ENCODE measurements around the gene APOO.

Gene APOO

GRCh38 chrX:23851544-23851943 is 56.2 kb downstream of the APOO start:
- no peaks in the 10 kb centered on the region for H3K27me3 Mint-ChIP-seq
- no peaks in the 10 kb centered on the region for H3K4me1 Mint-ChIP-seq
- ATAC-seq (replicated peaks; ENCODE audit: extremely low read depth, poor library complexity, severe bottlenecking) (no peak), DNase-seq (ENCODE audit: low spot score in 2 of 2) (no peak)
- H3K36me3 Mint-ChIP-seq (ENCODE audit: insufficient read depth): no peaks in the 10 kb centered on the region
- H3K4me3 Mint-ChIP-seq: no peak overlapping the region
- no peak overlapping the region for H3K27ac Mint-ChIP-seq (ENCODE audit: low read depth)
- no peaks in the 10 kb centered on the region for H3K9me3 Mint-ChIP-seq

GRCh38 chrX:23849241-23849640 is 58.5 kb downstream of the APOO start:
- DNase-seq (ENCODE audit: low spot score in 2 of 2) (no peak), ATAC-seq (replicated peaks; ENCODE audit: extremely low read depth, poor library complexity, severe bottlenecking) (no peak)
- no peaks in the 10 kb centered on the region for H3K4me1 Mint-ChIP-seq
- H3K27ac Mint-ChIP-seq (ENCODE audit: low read depth): no peak overlapping the region
- no peaks in the 10 kb centered on the region for H3K27me3 Mint-ChIP-seq
- H3K9me3 Mint-ChIP-seq: no peaks in the 10 kb centered on the region
- H3K36me3 Mint-ChIP-seq (ENCODE audit: insufficient read depth): no peaks in the 10 kb centered on the region
- no peak overlapping the region for H3K4me3 Mint-ChIP-seq

GRCh38 chrX:23845351-23845817 is 62.4 kb downstream of the APOO start:
- Mint-ChIP-seq H3K9me3 (no peaks in the 10 kb centered on the region), H3K4me1 (no peaks in the 10 kb centered on the region), H3K27ac (ENCODE audit: low read depth) (no peak overlapping the region), H3K4me3 (no peak overlapping the region), H3K27me3 (no peaks in the 10 kb centered on the region), H3K36me3 (ENCODE audit: insufficient read depth) (no peaks in the 10 kb centered on the region)
- DNase-seq (ENCODE audit: low spot score in 2 of 2) (no peak), ATAC-seq (replicated peaks; ENCODE audit: extremely low read depth, poor library complexity, severe bottlenecking) (no peak)

- Mint-ChIP-seq H3K9me3 (no peaks in the 10 kb centered on the region), H3K4me3 (no peak overlapping the region), H3K4me1 (no peaks in the 10 kb centered on the region), H3K27ac (ENCODE audit: low read depth) (no peak overlapping the region), H3K27me3 (no peaks in the 10 kb centered on the region), H3K36me3 (ENCODE audit: insufficient read depth) (no peaks in the 10 kb centered on the region)
- no peak for ATAC-seq (replicated peaks; ENCODE audit: extremely low read depth, poor library complexity, severe bottlenecking)
- no peak for DNase-seq (ENCODE audit: low spot score in 2 of 2)
Measured at GRCh38 chrX:23844502-23845138, 63.1 kb downstream of the APOO start.

- no peaks in the 10 kb centered on the region for H3K27me3 Mint-ChIP-seq
- no peaks in the 10 kb centered on the region for H3K4me1 Mint-ChIP-seq
- no peak overlapping the region for H3K27ac Mint-ChIP-seq (ENCODE audit: low read depth)
- no peaks in the 10 kb centered on the region for H3K36me3 Mint-ChIP-seq (ENCODE audit: insufficient read depth)
- no peaks in the 10 kb centered on the region for H3K9me3 Mint-ChIP-seq
- DNase-seq (ENCODE audit: low spot score in 2 of 2) (no peak), ATAC-seq (replicated peaks; ENCODE audit: extremely low read depth, poor library complexity, severe bottlenecking) (no peak)
- H3K4me3 Mint-ChIP-seq: no peak overlapping the region
Measured at GRCh38 chrX:23841847-23842522, 65.8 kb downstream of the APOO start.

- H3K4me1 Mint-ChIP-seq: no peaks in the 10 kb centered on the region
- H3K27me3 Mint-ChIP-seq: no peaks in the 10 kb centered on the region
- H3K4me3 Mint-ChIP-seq: no peak overlapping the region
- no peak for ATAC-seq (replicated peaks; ENCODE audit: extremely low read depth, poor library complexity, severe bottlenecking)
- no peaks in the 10 kb centered on the region for H3K9me3 Mint-ChIP-seq
- DNase-seq (ENCODE audit: low spot score in 2 of 2): no peak
- no peak overlapping the region for H3K27ac Mint-ChIP-seq (ENCODE audit: low read depth)
- H3K36me3 Mint-ChIP-seq (ENCODE audit: insufficient read depth): no peaks in the 10 kb centered on the region
Measured at GRCh38 chrX:23840674-23841073, 67.1 kb downstream of the APOO start.

- Mint-ChIP-seq H3K4me3 (no peak overlapping the region), H3K36me3 (ENCODE audit: insufficient read depth) (no peaks in the 10 kb centered on the region), H3K27ac (ENCODE audit: low read depth) (no peak overlapping the region), H3K9me3 (no peaks in the 10 kb centered on the region), H3K4me1 (no peaks in the 10 kb centered on the region), H3K27me3 (no peaks in the 10 kb centered on the region)
- ATAC-seq (replicated peaks; ENCODE audit: extremely low read depth, poor library complexity, severe bottlenecking) (no peak), DNase-seq (ENCODE audit: low spot score in 2 of 2) (no peak)
Measured at GRCh38 chrX:23838953-23839352, 68.8 kb downstream of the APOO start.

- Mint-ChIP-seq H3K4me3 (no peak overlapping the region), H3K27me3 (no peaks in the 10 kb centered on the region), H3K9me3 (no peaks in the 10 kb centered on the region), H3K27ac (ENCODE audit: low read depth) (no peak overlapping the region), H3K4me1 (no peaks in the 10 kb centered on the region), H3K36me3 (ENCODE audit: insufficient read depth) (no peaks in the 10 kb centered on the region)
- ATAC-seq (replicated peaks; ENCODE audit: extremely low read depth, poor library complexity, severe bottlenecking) (no peak), DNase-seq (ENCODE audit: low spot score in 2 of 2) (no peak)
Measured at GRCh38 chrX:23832721-23833120, 75.0 kb downstream of the APOO start.

GRCh38 chrX:23828881-23829280 is 78.9 kb downstream of the APOO start:
- DNase-seq (ENCODE audit: low spot score in 2 of 2): no peak
- no peaks in the 10 kb centered on the region for H3K36me3 Mint-ChIP-seq (ENCODE audit: insufficient read depth)
- H3K9me3 Mint-ChIP-seq: no peaks in the 10 kb centered on the region
- no peaks in the 10 kb centered on the region for H3K4me1 Mint-ChIP-seq
- H3K4me3 Mint-ChIP-seq: no peak overlapping the region
- H3K27me3 Mint-ChIP-seq: no peaks in the 10 kb centered on the region
- ATAC-seq (replicated peaks; ENCODE audit: extremely low read depth, poor library complexity, severe bottlenecking): no peak
- H3K27ac Mint-ChIP-seq (ENCODE audit: low read depth): no peak overlapping the region

- Mint-ChIP-seq H3K27me3 (no peaks in the 10 kb centered on the region), H3K4me1 (no peaks in the 10 kb centered on the region), H3K36me3 (ENCODE audit: insufficient read depth) (no peaks in the 10 kb centered on the region), H3K4me3 (no peak overlapping the region), H3K9me3 (no peaks in the 10 kb centered on the region), H3K27ac (ENCODE audit: low read depth) (no peak overlapping the region)
- DNase-seq (ENCODE audit: low spot score in 2 of 2) (no peak), ATAC-seq (replicated peaks; ENCODE audit: extremely low read depth, poor library complexity, severe bottlenecking) (no peak)
Measured at GRCh38 chrX:23826653-23827052, 81.1 kb downstream of the APOO start.

GRCh38 chrX:23826216-23826615 is 81.5 kb downstream of the APOO start:
- DNase-seq (ENCODE audit: low spot score in 2 of 2) (no peak), ATAC-seq (replicated peaks; ENCODE audit: extremely low read depth, poor library complexity, severe bottlenecking) (no peak)
- Mint-ChIP-seq H3K36me3 (ENCODE audit: insufficient read depth) (no peaks in the 10 kb centered on the region), H3K4me1 (no peaks in the 10 kb centered on the region), H3K27me3 (no peaks in the 10 kb centered on the region), H3K9me3 (no peaks in the 10 kb centered on the region), H3K4me3 (no peak overlapping the region), H3K27ac (ENCODE audit: low read depth) (no peak overlapping the region)

GRCh38 chrX:23825675-23826074 is 82.1 kb downstream of the APOO start:
- no peak overlapping the region for H3K27ac Mint-ChIP-seq (ENCODE audit: low read depth)
- no peaks in the 10 kb centered on the region for H3K4me1 Mint-ChIP-seq
- no peaks in the 10 kb centered on the region for H3K36me3 Mint-ChIP-seq (ENCODE audit: insufficient read depth)
- ATAC-seq (replicated peaks; ENCODE audit: extremely low read depth, poor library complexity, severe bottlenecking) (no peak), DNase-seq (ENCODE audit: low spot score in 2 of 2) (no peak)
- H3K4me3 Mint-ChIP-seq: no peak overlapping the region
- no peaks in the 10 kb centered on the region for H3K27me3 Mint-ChIP-seq
- no peaks in the 10 kb centered on the region for H3K9me3 Mint-ChIP-seq

- Mint-ChIP-seq H3K36me3 (ENCODE audit: insufficient read depth) (no peaks in the 10 kb centered on the region), H3K27me3 (no peaks in the 10 kb centered on the region), H3K4me1 (no peaks in the 10 kb centered on the region), H3K4me3 (no peak overlapping the region), H3K9me3 (no peaks in the 10 kb centered on the region), H3K27ac (ENCODE audit: low read depth) (no peak overlapping the region)
- no peak for DNase-seq (ENCODE audit: low spot score in 2 of 2)
- no peak for ATAC-seq (replicated peaks; ENCODE audit: extremely low read depth, poor library complexity, severe bottlenecking)
Measured at GRCh38 chrX:23822841-23823240, 84.9 kb downstream of the APOO start.

All from central memory CD8-positive, alpha-beta T cell (primary cell).